SK-N-SH treated with all-trans-retinoic acid at 6 μM for 48 hours (cell line): ENCODE measurements around the gene PPFIA4.

Experiments used
- ATAC-seq: fragments of 200-7000 bp; cut with Tn5 transposase; 3 replicates; pipeline ENCODE4 v1.9.1; 2020; ENCODE audit warnings: mild to moderate bottlenecking, moderate library complexity
- ARNTL ChIP-seq: fragments of 450-650 bp; formaldehyde crosslinking; IDR thresholded peaks from 2 replicates; pipeline ENCODE4 v1.5.0; 2020; ENCODE audit warnings: low read depth, mild to moderate bottlenecking, moderate library complexity, borderline replicate concordance
- CSRNP3 ChIP-seq: fragments of 250-450 bp; sonication (Bioruptor Pico); IDR thresholded peaks from 2 replicates; pipeline ENCODE4 v1.5.1; 2021; ENCODE audit warnings: mild to moderate bottlenecking, moderate library complexity
- ESRRG ChIP-seq: fragments of 250-450 bp; sonication (Bioruptor Pico); IDR thresholded peaks from 2 replicates; pipeline ENCODE4 v1.6.1; 2021; ENCODE audit warnings: mild to moderate bottlenecking
- ISL1 ChIP-seq: fragments of 250-450 bp; sonication (Bioruptor Pico); IDR thresholded peaks from 2 replicates; pipeline ENCODE4 v2.1.2; 2022; ENCODE audit warnings: mild to moderate bottlenecking, moderate library complexity
- PATZ1 ChIP-seq: fragments of 250-450 bp; sonication (Bioruptor Pico); IDR thresholded peaks from 2 replicates; pipeline ENCODE4 v1.8.0; 2020; ENCODE audit warnings: mild to moderate bottlenecking, moderate library complexity, borderline replicate concordance
- POU6F1 ChIP-seq: fragments of 250-450 bp; sonication (Bioruptor Pico); IDR thresholded peaks from 2 replicates; pipeline ENCODE4 v1.8.0; 2021; ENCODE audit warnings: low read depth, mild to moderate bottlenecking, moderate library complexity, borderline replicate concordance
- RARB ChIP-seq: fragments of 250-450 bp; sonication (Bioruptor Pico); IDR thresholded peaks from 2 replicates; pipeline ENCODE4 v1.8.0; 2021; ENCODE audit warnings: mild to moderate bottlenecking, moderate library complexity
- TOX ChIP-seq: fragments of 250-450 bp; sonication (Bioruptor Pico); IDR thresholded peaks from 2 replicates; pipeline ENCODE4 v1.8.0; 2021; ENCODE audit warnings: mild to moderate bottlenecking, moderate library complexity, borderline replicate concordance
- ZC3H10 ChIP-seq: fragments of 250-450 bp; sonication (Bioruptor Pico); IDR thresholded peaks from 2 replicates; pipeline ENCODE4 v1.5.1; 2021; ENCODE audit warnings: mild to moderate bottlenecking, moderate library complexity
- ZFP3 ChIP-seq: fragments of 250-450 bp; sonication (Bioruptor Pico); IDR thresholded peaks from 2 replicates; pipeline ENCODE4 v1.5.0; 2020; ENCODE audit warnings: mild to moderate bottlenecking, moderate library complexity
- ZNF565 ChIP-seq: fragments of 450-650 bp; formaldehyde crosslinking; conservative IDR thresholded peaks from 2 replicates; pipeline ENCODE4 v1.5.0; 2020; ENCODE audit warnings: low read depth, mild to moderate bottlenecking, moderate library complexity
- ZNF70 ChIP-seq: fragments of 450-650 bp; formaldehyde crosslinking; IDR thresholded peaks from 2 replicates; pipeline ENCODE4 v1.5.0; 2020; ENCODE audit warnings: mild to moderate bottlenecking, moderate library complexity
- ZNF8 ChIP-seq: fragments of 450-650 bp; formaldehyde crosslinking; IDR thresholded peaks from 2 replicates; pipeline ENCODE4 v1.5.0; 2020; ENCODE audit warnings: mild to moderate bottlenecking, moderate library complexity
- TF ChIP-seq, protein P1 (sequence below): fragments of 250-450 bp; sonication (Bioruptor Pico); IDR thresholded peaks from 2 replicates; pipeline ENCODE4 v1.5.0; 2020; ENCODE audit warnings: mild to moderate bottlenecking, moderate library complexity

PPFIA4 gene

DNA sequence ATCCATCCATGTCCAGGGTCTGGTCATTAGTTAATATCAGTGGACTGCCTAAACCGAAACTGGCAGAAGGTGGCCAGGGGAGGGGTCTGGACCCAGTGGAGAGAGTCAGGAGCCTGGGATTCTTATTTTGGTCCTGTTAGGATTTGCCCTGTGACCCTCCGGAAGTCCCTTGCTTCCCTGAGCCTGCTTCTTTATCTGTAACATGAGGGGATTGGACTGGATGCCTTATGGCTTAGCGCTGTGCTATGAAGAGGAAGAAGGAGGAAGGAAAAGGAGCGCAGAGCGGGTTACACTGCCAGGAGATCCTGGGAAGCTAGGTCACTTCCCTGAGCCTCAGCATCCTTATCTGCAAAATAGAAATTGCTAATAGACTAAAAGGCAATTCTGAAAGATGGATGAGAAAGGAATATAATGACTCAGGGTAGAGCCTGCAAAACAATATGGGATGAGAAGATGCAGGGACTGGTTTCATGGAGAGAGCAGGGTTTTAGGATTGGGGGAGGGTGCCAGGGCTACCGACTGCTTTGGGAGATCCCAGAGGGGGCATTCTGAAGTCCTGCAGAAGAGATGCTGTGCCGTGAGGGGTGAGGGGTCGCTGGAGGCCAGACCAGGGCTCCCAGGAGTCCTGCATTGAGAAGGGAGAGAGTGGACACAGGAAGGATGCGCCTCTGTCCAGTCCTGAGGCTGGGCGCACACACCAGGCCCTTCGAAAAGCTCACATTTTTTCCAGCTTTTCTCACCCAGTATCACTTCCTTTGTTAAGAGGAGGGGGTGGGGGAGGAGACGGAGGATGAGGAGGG, 100.8 kb downstream of the PPFIA4 start:
- ATAC-seq, result peak; percentile 42
- TF ChIP-seq TOX (CRISPR knock-in tag) (no peak), ESRRG (no peak), ZNF565 (CRISPR knock-in tag) (no peak), ARNTL (CRISPR knock-in tag) (no peak), ZC3H10 (CRISPR knock-in tag) (no peak), ZNF70 (CRISPR knock-in tag) (no peak), ZFP3 (CRISPR knock-in tag) (no peak), ISL1 (CRISPR knock-in tag) (no peak), ZNF8 (CRISPR knock-in tag) (no peak)

DNA sequence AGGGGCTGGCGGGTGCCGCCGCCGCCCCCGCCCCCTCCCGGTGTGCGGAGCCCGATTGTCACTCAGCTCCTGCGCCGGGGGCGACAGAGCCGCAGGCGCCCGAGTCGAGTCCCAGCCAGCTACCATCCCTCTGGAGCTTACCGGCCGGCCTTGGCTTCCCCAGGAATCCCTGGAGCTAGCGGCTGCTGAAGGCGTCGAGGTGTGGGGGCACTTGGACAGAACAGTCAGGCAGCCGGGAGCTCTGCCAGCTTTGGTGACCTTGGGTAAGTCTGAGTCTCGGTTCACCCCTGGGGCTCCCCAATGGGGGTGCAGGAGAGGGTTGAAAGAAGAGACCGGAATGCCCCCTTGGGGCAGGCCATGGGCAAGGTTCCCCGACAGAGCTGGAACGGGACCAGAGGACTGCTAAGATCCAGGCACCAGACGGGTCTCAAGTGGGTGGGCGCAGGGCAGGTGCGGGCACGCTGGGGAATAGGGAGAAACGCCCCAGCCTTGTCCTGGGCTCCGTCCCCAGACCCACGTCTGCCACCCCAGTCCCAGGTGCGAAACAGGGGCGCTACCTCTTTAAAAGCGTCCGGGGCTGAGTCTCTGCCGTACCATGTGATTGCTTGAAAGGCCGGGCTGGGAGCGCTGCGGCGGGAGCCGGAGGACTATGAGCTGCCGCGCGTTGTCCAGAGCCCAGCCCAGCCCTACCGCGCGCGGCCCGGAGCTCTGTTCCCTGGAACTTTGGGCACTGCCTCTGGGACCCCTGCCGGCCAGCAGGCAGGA, 101.6 kb downstream of the PPFIA4 start, which contains the start of gene ADORA1:
TSS of gene ADORA1 (plus strand) at position 61 of the 765 bp plus-strand sequence. CDS start 1,116 bp downstream, outside the sequence.
- TF ChIP-seq ZFP3 (CRISPR knock-in tag), result no peak
- TF ChIP-seq TOX (CRISPR knock-in tag), result no peak
- TF ChIP-seq CSRNP3 (CRISPR knock-in tag), result no peak
- no peak for TF ChIP-seq ZNF8 (CRISPR knock-in tag)
- ATAC-seq, result peak; percentile 92

DNA sequence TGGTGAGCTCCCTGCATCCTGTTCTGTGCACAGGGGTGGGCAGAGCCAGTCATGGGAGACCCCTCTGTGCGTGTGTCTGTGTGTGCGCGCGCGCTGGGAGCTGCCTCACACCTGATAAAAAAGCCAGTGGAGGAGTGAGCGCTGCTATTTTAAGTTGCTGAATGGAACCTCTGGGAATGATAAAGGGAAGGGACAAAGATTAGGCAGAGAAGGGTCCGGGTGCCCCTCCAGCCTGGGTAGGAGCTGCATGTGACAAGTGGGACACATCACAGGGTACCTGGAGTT, 102.1 kb downstream of the PPFIA4 start:
- no peak for ATAC-seq
- TF ChIP-seq ZNF8 (CRISPR knock-in tag) (no peak), POU6F1 (CRISPR knock-in tag) (no peak), RARB (no peak), PATZ1 (CRISPR knock-in tag) (no peak)
- TF ChIP-seq, protein P1, sequence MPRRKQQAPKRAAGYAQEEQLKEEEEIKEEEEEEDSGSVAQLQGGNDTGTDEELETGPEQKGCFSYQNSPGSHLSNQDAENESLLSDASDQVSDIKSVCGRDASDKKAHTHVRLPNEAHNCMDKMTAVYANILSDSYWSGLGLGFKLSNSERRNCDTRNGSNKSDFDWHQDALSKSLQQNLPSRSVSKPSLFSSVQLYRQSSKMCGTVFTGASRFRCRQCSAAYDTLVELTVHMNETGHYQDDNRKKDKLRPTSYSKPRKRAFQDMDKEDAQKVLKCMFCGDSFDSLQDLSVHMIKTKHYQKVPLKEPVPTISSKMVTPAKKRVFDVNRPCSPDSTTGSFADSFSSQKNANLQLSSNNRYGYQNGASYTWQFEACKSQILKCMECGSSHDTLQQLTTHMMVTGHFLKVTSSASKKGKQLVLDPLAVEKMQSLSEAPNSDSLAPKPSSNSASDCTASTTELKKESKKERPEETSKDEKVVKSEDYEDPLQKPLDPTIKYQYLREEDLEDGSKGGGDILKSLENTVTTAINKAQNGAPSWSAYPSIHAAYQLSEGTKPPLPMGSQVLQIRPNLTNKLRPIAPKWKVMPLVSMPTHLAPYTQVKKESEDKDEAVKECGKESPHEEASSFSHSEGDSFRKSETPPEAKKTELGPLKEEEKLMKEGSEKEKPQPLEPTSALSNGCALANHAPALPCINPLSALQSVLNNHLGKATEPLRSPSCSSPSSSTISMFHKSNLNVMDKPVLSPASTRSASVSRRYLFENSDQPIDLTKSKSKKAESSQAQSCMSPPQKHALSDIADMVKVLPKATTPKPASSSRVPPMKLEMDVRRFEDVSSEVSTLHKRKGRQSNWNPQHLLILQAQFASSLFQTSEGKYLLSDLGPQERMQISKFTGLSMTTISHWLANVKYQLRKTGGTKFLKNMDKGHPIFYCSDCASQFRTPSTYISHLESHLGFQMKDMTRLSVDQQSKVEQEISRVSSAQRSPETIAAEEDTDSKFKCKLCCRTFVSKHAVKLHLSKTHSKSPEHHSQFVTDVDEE (CRISPR knock-in tag), result no peak
- TF ChIP-seq, all 23 proteins: peak for 0
